ENCODE measurements around the gene TNS1. TPM values are rescaled to one million over a fixed set of nuclear protein-coding genes. Genes with fewer than 3 reads are reported as not detected.
A peak's percentile ranks its signal among the peaks of the same experiment; 100 is the strongest.

TNS1 gene
- total RNA-seq, 1 donor: 48.9 TPM

GRCh38 chr2:218000136-218000535 lies 2.7 kb downstream of the TNS1 start:
- Histone ChIP-seq H3K79me2 (ENCODE audit: insufficient read depth, low read length) (peaks cover 48% of the 10 kb centered on the region), H3K4me2 (ENCODE audit: insufficient read depth, low read length) (no peak overlapping the region), H3K27ac (ENCODE audit: low read depth, low read length) (peak overlapping the region; percentile 35), H3K4me1 (ENCODE audit: insufficient read depth, low read length) (peaks cover 69% of the 10 kb centered on the region), H3K4me3 (ENCODE audit: insufficient read depth, low read length) (no peak overlapping the region), H3K9me3 (ENCODE audit: low read depth, low read length) (no peaks in the 10 kb centered on the region), H2AFZ (ENCODE audit: low read length) (no peak overlapping the region), H3K36me3 (ENCODE audit: insufficient read depth, low read length) (no peaks in the 10 kb centered on the region), H3K27me3 (ENCODE audit: insufficient read depth, low read length) (no peaks in the 10 kb centered on the region), H4K20me1 (ENCODE audit: insufficient read depth, low read length) (peaks cover 7% of the 10 kb centered on the region)
- TF ChIP-seq, protein P1, sequence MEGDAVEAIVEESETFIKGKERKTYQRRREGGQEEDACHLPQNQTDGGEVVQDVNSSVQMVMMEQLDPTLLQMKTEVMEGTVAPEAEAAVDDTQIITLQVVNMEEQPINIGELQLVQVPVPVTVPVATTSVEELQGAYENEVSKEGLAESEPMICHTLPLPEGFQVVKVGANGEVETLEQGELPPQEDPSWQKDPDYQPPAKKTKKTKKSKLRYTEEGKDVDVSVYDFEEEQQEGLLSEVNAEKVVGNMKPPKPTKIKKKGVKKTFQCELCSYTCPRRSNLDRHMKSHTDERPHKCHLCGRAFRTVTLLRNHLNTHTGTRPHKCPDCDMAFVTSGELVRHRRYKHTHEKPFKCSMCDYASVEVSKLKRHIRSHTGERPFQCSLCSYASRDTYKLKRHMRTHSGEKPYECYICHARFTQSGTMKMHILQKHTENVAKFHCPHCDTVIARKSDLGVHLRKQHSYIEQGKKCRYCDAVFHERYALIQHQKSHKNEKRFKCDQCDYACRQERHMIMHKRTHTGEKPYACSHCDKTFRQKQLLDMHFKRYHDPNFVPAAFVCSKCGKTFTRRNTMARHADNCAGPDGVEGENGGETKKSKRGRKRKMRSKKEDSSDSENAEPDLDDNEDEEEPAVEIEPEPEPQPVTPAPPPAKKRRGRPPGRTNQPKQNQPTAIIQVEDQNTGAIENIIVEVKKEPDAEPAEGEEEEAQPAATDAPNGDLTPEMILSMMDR (IDR thresholded peaks at IDR 0.05; ENCODE audit: extremely low read depth, low read depth, low read length): no peak
- peak; percentile 98 for DNase-seq (ENCODE audit: insufficient read length, low spot score, missing footprints)

GRCh38 chr2:217999595-217999959 lies 3.2 kb downstream of the TNS1 start:
- Histone ChIP-seq H3K4me1 (ENCODE audit: insufficient read depth, low read length) (peaks cover 69% of the 10 kb centered on the region), H3K79me2 (ENCODE audit: insufficient read depth, low read length) (peaks cover 48% of the 10 kb centered on the region)
- peak; percentile 43 for DNase-seq (ENCODE audit: insufficient read length, low spot score, missing footprints)

GRCh38 chr2:217998926-217999594 lies 3.7 kb downstream of the TNS1 start:
- no peaks in the 10 kb centered on the region for H3K27me3 ChIP-seq (ENCODE audit: insufficient read depth, low read length)
- peaks cover 7% of the 10 kb centered on the region for H4K20me1 ChIP-seq (ENCODE audit: insufficient read depth, low read length)
- peak; percentile 10 for DNase-seq (ENCODE audit: insufficient read length, low spot score, missing footprints)
- peaks cover 69% of the 10 kb centered on the region for H3K4me1 ChIP-seq (ENCODE audit: insufficient read depth, low read length)
- no peak overlapping the region for H3K4me2 ChIP-seq (ENCODE audit: insufficient read depth, low read length)
- H3K4me3 ChIP-seq (ENCODE audit: insufficient read depth, low read length): no peak overlapping the region
- TF ChIP-seq, protein P1 (IDR thresholded peaks at IDR 0.05; ENCODE audit: extremely low read depth, low read depth, low read length): no peak
- no peak overlapping the region for H2AFZ ChIP-seq (ENCODE audit: low read length)
- H3K36me3 ChIP-seq (ENCODE audit: insufficient read depth, low read length): no peaks in the 10 kb centered on the region
- H3K9me3 ChIP-seq (ENCODE audit: low read depth, low read length): no peaks in the 10 kb centered on the region
- H3K79me2 ChIP-seq (ENCODE audit: insufficient read depth, low read length): peaks cover 48% of the 10 kb centered on the region
- H3K27ac ChIP-seq (ENCODE audit: low read depth, low read length): peak overlapping the region; percentile 35

More at GRCh38 chr2:217999595-217999959, 3.2 kb downstream of the TNS1 start:
- TF ChIP-seq, protein P1 (IDR thresholded peaks at IDR 0.05; ENCODE audit: extremely low read depth, low read depth, low read length): no peak
- H3K36me3 ChIP-seq (ENCODE audit: insufficient read depth, low read length): no peaks in the 10 kb centered on the region
- peaks cover 7% of the 10 kb centered on the region for H4K20me1 ChIP-seq (ENCODE audit: insufficient read depth, low read length)
- H3K27me3 ChIP-seq (ENCODE audit: insufficient read depth, low read length): no peaks in the 10 kb centered on the region
- H3K27ac ChIP-seq (ENCODE audit: low read depth, low read length): peak overlapping the region; percentile 35
- H3K9me3 ChIP-seq (ENCODE audit: low read depth, low read length): no peaks in the 10 kb centered on the region
- no peak overlapping the region for H3K4me3 ChIP-seq (ENCODE audit: insufficient read depth, low read length)
- H3K4me2 ChIP-seq (ENCODE audit: insufficient read depth, low read length): no peak overlapping the region
- H2AFZ ChIP-seq (ENCODE audit: low read length): no peak overlapping the region

DNA sequence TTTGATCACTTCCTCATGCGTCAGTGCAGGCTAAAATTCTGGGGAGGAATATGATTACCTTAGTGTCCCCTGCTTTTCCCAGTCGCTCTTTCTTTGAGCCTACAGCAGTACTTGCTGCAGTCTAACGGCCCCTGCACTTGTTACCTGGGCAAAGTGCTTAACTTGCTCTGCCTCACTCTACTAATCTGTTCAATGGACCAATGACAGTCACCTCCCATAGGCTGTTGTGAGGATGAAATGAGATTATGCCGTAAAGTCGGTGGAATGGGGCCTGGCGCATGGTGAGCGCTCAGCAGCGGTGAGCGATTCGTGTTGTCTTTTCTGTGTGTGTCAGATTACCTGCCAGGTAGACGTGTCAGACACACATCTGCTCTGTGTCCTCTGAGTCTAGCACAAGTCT lies 5.3 kb downstream of the TNS1 start:
- peaks cover 48% of the 10 kb centered on the region for H3K79me2 ChIP-seq (ENCODE audit: insufficient read depth, low read length)
- peaks cover 70% of the 10 kb centered on the region for H3K4me1 ChIP-seq (ENCODE audit: insufficient read depth, low read length)
- H3K27me3 ChIP-seq (ENCODE audit: insufficient read depth, low read length): no peaks in the 10 kb centered on the region
- no peak overlapping the region for H2AFZ ChIP-seq (ENCODE audit: low read length)
- H3K36me3 ChIP-seq (ENCODE audit: insufficient read depth, low read length): no peaks in the 10 kb centered on the region
- no peak overlapping the region for H3K4me2 ChIP-seq (ENCODE audit: insufficient read depth, low read length)
- H3K27ac ChIP-seq (ENCODE audit: low read depth, low read length): peak overlapping the region; percentile 11
- peaks cover 7% of the 10 kb centered on the region for H4K20me1 ChIP-seq (ENCODE audit: insufficient read depth, low read length)
- TF ChIP-seq, protein P1 (IDR thresholded peaks at IDR 0.05; ENCODE audit: extremely low read depth, low read depth, low read length): no peak
- no peak for DNase-seq (ENCODE audit: insufficient read length, low spot score, missing footprints)
- H3K9me3 ChIP-seq (ENCODE audit: low read depth, low read length): no peaks in the 10 kb centered on the region
- no peak overlapping the region for H3K4me3 ChIP-seq (ENCODE audit: insufficient read depth, low read length)
